Gastrocnemius medialis (tissue), 4 donors: ENCODE data around the gene SND1. TPM values are rescaled to one million over a fixed set of nuclear protein-coding genes. Genes with fewer than 3 reads are reported as not detected.

Experiments
- ATAC-seq, 2 donors: fragments of 150-250 bp; one replicate each; pipeline ENCODE4 v1.9.1; 2016
- DNase-seq, 2 donors: peaks; one replicate each; pipeline ENCODE4 v3.0.0-alpha.2; 2019
- H3K27ac ChIP-seq, 4 donors: fragments of 200-600 bp; sonication (generic); 1 replicate in 1 of 4; 2 replicates in 3 of 4; pipeline ENCODE4 v1.5.1; 2016 to 2018; ENCODE audit warnings: mild to moderate bottlenecking in 2 of 4, moderate library complexity in 1 of 4
- H3K27me3 ChIP-seq, 3 donors: fragments of 200-600 bp; sonication (generic) in 2 of 3; 1 replicate in 1 of 3; 2 replicates in 2 of 3; pipeline versions ENCODE4 v1.5.1 to v1.6.0; 2016 to 2019; ENCODE audit warnings: mild to moderate bottlenecking in 1 of 3, moderate library complexity in 1 of 3
- H3K36me3 ChIP-seq, 2 donors: fragments of 200-600 bp; sonication (generic) in 1 of 2; one replicate each; pipeline ENCODE4 v1.5.1; 2017 to 2018
- H3K4me1 ChIP-seq, 2 donors: fragments of 200-600 bp; sonication (generic) in 1 of 2; one replicate each; pipeline ENCODE4 v1.5.1; 2016 to 2017; ENCODE audit warnings: mild to moderate bottlenecking in 2 of 2
- H3K4me3 ChIP-seq, 4 donors: fragments of 200-600 bp; sonication (generic) in 3 of 4; 1 replicate in 1 of 4; 2 replicates in 3 of 4; pipeline ENCODE4 v1.5.1; 2016 to 2019; ENCODE audit warnings: mild to moderate bottlenecking in 2 of 4
- H3K9me3 ChIP-seq, 3 donors: fragments of 200-600 bp; sonication (generic) in 2 of 3; 1 replicate in 1 of 3; 2 replicates in 2 of 3; pipeline ENCODE4 v1.5.1; 2016 to 2019
- CTCF ChIP-seq, 5 experiments: fragments of 450-650 bp in 3 of 5; fragments of 200-600 bp in 2 of 5; sonication (generic) in 2 of 5; IDR thresholded peaks in 4 of 5; conservative IDR thresholded peaks in 1 of 5; 1 replicate in 4 of 5; 2 replicates in 1 of 5; pipeline ENCODE4 v1.5.1; 2016 to 2019; ENCODE audit warnings: antibody characterized with exemption in 5 of 5, mild to moderate bottlenecking in 3 of 5, moderate library complexity in 3 of 5
- POLR2A ChIP-seq, 2 donors: fragments of 450-650 bp; IDR thresholded peaks; one replicate each; pipeline ENCODE4 v1.6.1; 2017; ENCODE audit warnings: antibody characterized with exemption in 2 of 2, mild to moderate bottlenecking in 2 of 2, moderate library complexity in 2 of 2
- in situ Hi-C, 4 donors: fragments of 200-750 bp; cut with MboI; loops; one replicate each; pipeline versions ENCODE4 v1.15.0 to v1.8.0; 2017; ENCODE audit warnings: low sequenced_read_pairs in 4 of 4
- intact Hi-C: fragments of 100-400 bp; cut with DNase I; formaldehyde crosslinking; loops from one replicate; pipeline ENCODE4 v1.15.1; 2023; ENCODE audit warnings: low total_unique reads
- total RNA-seq, 4 donors: library from RNA; depleted of rRNA; stranded (reverse); fragments of >200 nt; gene quantifications; one replicate each; pipeline versions ENCODE4 v1.1.0 to v1.2.3, GENCODE V29; 2016

SND1 gene
- total RNA-seq, 4 donors from 2014 or later: 30.4 to 73.0 (median 50.3) TPM

GRCh38 chr7:127758845-127759244 is 106.9 kb downstream of the SND1 start:
- intact Hi-C loops: no loop called here
- Histone ChIP-seq H3K27ac (no peak overlapping the region), H3K36me3 (no peaks in the 10 kb centered on the region), H3K4me1 (no peaks in the 10 kb centered on the region), H3K27me3 (no peaks in the 10 kb centered on the region), H3K4me3 (no peak overlapping the region), H3K9me3 (no peaks in the 10 kb centered on the region)
- in situ Hi-C loops: no loop called here
- no peak for TF ChIP-seq POLR2A (IDR thresholded peaks at IDR 0.05)
- TF ChIP-seq CTCF (IDR thresholded peaks at IDR 0.05 in 4 of 5, conservative IDR thresholded peaks at IDR 0.05 in 1 of 5): no peak
- DNase-seq (no peak), ATAC-seq (no peak)

GRCh38 chr7:127759945-127760421 is 108.0 kb downstream of the SND1 start:
- no peak for ATAC-seq
- H3K36me3 ChIP-seq: no peaks in the 10 kb centered on the region
- H3K9me3 ChIP-seq: no peaks in the 10 kb centered on the region
- intact Hi-C loops: no loop called here
- no peak overlapping the region for H3K4me3 ChIP-seq
- DNase-seq: no peak
- H3K27me3 ChIP-seq: no peaks in the 10 kb centered on the region
- in situ Hi-C loops: no loop called here
- no peak overlapping the region for H3K27ac ChIP-seq
- no peaks in the 10 kb centered on the region for H3K4me1 ChIP-seq
- TF ChIP-seq POLR2A (IDR thresholded peaks at IDR 0.05): no peak
- TF ChIP-seq CTCF (IDR thresholded peaks at IDR 0.05 in 4 of 5, conservative IDR thresholded peaks at IDR 0.05 in 1 of 5): no peak

- no peak for ATAC-seq
- H3K4me1 ChIP-seq: no peaks in the 10 kb centered on the region
- H3K9me3 ChIP-seq: no peaks in the 10 kb centered on the region
- TF ChIP-seq POLR2A (IDR thresholded peaks at IDR 0.05): no peak
- no peak for TF ChIP-seq CTCF (IDR thresholded peaks at IDR 0.05 in 4 of 5, conservative IDR thresholded peaks at IDR 0.05 in 1 of 5)
- H3K27me3 ChIP-seq: no peaks in the 10 kb centered on the region
- no peak for DNase-seq
- no peak overlapping the region for H3K27ac ChIP-seq
- intact Hi-C loops: no loop called here
- H3K4me3 ChIP-seq: no peak overlapping the region
- H3K36me3 ChIP-seq: no peaks in the 10 kb centered on the region
- in situ Hi-C loops: no loop called here
These were observed 108.5 kb downstream of the SND1 start for GRCh38 chr7:127760436-127761031.

- no peak for DNase-seq
- Histone ChIP-seq H3K27ac (no peak overlapping the region), H3K4me3 (no peak overlapping the region), H3K4me1 (no peaks in the 10 kb centered on the region), H3K9me3 (no peaks in the 10 kb centered on the region), H3K27me3 (no peaks in the 10 kb centered on the region), H3K36me3 (no peaks in the 10 kb centered on the region)
- intact Hi-C loops: no loop called here
- no peak for ATAC-seq
- in situ Hi-C loops: no loop called here
- TF ChIP-seq POLR2A (IDR thresholded peaks at IDR 0.05): no peak
- TF ChIP-seq CTCF (IDR thresholded peaks at IDR 0.05 in 4 of 5, conservative IDR thresholded peaks at IDR 0.05 in 1 of 5): no peak
These were observed 109.2 kb downstream of the SND1 start for GRCh38 chr7:127761196-127761595.

GRCh38 chr7:127764681-127765080 is 112.7 kb downstream of the SND1 start:
- no peaks in the 10 kb centered on the region for H3K27me3 ChIP-seq
- H3K27ac ChIP-seq: no peak overlapping the region
- in situ Hi-C loops (no loop called here), intact Hi-C loops (no loop called here)
- H3K4me3 ChIP-seq: no peak overlapping the region
- H3K9me3 ChIP-seq: no peaks in the 10 kb centered on the region
- DNase-seq: no peak
- no peaks in the 10 kb centered on the region for H3K36me3 ChIP-seq
- ATAC-seq: no peak
- no peak for TF ChIP-seq CTCF (IDR thresholded peaks at IDR 0.05 in 4 of 5, conservative IDR thresholded peaks at IDR 0.05 in 1 of 5)
- no peak for TF ChIP-seq POLR2A (IDR thresholded peaks at IDR 0.05)
- H3K4me1 ChIP-seq: peaks cover 0 to 3% of the 10 kb centered on the region in 2 donors
